ENCODE measurements around the gene TMEM213.

Gene TMEM213

GRCh38 chr7:138843632-138844580, 46.1 kb downstream of the TMEM213 start:
- no peak for DNase-seq

- no peak for DNase-seq
These were observed 47.9 kb downstream of the TMEM213 start for GRCh38 chr7:138845711-138846110.

DNA sequence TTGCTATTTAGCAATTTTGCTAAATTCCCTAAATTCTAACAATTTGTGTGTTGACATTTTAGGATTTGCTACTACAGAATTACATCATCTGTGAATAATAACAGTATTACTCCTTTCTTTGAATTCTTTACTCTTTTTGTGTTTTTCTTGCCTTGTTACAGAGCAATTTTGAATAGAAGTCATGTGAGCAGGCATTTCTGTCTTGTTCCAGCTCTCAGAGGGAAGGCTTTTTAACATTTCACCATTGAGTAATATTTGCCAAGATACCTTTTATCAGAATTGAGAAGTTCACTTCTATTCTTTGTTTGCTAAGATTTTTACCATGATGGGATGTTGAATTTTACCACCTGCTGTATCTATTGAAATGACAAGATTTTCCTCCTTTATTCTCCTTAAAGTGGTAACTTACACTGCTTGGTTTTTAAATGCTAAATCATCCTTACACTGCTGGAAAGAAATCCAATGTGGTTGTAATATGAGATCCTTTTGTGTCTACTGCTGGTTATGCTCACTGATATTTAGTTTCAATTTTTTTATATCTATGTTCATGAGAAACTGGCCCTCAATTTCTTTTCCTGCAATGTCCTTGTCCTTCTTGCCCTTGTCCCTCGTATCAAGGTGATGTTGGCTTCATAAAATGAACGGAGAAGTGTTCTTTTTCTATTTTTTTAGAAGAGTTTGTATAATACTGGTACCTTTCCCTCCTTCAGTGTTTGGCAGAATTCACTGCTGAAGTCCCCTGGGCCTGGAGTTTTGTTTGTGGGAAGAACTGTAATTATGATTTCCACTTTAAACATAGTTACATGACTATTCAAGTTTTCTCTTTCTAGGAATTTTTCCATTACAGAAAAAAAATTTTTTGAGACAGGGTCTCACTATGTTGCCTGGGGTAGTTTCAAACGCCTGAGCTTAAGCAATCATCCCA, 50.5 kb downstream of the TMEM213 start:
- no peak for DNase-seq

DNA sequence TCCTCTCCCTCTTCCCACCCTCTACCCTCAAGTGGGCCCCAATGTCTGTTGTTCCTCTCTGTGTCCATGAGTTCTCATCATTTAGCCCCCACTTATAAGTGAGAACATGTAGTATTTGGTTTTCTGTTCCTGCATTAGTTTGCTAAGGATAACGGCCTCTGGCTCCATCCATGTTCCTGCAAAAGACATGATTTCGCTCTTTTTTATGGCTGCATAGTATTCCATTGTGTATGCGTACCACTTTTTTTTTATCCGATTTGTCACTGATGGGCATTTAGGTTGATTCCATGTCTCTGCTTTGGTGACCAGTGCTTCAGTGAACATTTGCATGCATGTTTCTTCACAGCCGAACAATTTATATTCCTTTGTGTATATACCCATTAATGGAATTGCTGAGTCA, 51.9 kb downstream of the TMEM213 start:
- no peak for DNase-seq

DNA sequence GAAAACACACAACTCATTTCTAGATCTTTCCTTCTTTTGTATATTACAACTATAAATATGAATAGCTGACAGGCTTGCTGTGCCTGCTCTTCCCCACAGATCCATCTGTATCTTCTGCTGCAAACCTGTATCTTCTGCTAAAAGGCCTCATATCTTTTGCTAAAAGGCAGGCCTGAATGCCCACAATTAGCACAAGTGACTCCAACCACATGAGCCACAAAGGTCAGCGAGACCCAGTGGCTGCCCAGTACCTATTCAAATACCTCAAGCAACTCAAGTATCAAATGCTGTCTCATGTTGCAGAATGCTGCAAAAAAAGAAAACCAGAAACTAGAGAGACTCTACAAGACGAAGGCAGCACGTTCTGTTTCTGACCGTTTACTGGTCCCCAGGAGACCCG, 54.7 kb downstream of the TMEM213 start:
- no peak for DNase-seq

DNA sequence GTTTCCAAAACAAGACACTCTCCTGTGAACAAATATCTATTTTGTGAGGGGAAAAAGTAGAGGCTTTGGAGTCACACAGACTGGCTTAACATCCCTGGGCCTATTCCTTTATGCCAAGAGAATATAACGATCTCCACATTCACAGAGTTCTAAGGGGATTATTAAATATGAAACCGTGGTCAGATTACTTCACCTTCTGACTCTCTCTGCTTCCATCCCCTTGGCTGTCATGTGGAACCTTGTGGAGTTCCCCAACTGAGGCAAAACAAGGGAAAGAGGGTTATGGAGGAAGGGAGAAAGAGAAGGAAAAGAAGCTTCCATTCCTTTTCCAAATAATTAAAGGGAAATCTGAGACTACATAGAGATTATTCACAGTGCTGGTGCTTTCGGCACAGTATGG, 55.7 kb downstream of the TMEM213 start:
- no peak for DNase-seq

DNA sequence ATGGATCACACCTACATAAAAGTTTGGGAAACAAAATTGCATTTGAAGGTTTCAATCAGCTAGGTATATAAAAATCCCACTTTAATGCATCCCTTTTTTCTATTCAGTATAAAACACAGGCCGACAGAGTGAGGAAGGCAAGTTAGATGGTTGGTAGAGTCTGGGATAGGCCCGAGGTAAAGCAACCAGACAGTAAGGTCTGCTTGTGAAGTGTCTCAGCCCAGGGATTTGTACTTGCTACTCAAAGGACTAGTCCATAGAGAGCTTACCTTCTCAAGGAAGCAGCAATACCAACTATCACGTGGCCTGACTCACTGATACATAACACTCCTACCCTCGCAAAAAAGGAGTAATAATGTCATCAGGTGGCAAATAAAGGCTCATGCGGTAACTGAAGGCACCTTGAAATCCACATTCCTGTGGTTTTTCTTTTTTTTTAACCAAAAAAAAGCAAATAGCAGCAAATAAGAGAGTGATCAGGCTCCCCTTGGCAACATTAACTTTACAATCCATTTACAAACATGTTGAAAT, 56.4 kb downstream of the TMEM213 start:
- no peak for DNase-seq

DNA sequence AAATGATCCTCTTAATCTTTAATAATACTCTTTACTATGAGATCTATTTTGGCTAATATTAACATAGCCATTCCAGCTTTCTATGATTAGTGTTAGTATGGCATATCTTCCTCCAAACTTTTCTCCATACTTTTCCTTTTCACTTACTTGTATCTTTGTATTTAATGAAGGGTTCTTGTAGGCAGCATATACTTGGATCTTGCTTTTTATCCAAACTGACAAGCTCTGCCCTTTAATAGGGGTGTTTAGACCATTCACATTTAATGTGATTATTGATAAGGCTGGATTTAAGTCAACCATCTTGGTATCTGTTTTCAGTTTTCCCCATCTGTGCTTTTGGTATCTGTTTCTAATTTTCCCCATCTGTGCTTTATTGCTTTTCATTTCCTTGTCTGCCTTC, 59.9 kb downstream of the TMEM213 start:
- DNase-seq: no peak

- no peak for DNase-seq
These were observed 63.3 kb downstream of the TMEM213 start for GRCh38 chr7:138861051-138861450.

DNA sequence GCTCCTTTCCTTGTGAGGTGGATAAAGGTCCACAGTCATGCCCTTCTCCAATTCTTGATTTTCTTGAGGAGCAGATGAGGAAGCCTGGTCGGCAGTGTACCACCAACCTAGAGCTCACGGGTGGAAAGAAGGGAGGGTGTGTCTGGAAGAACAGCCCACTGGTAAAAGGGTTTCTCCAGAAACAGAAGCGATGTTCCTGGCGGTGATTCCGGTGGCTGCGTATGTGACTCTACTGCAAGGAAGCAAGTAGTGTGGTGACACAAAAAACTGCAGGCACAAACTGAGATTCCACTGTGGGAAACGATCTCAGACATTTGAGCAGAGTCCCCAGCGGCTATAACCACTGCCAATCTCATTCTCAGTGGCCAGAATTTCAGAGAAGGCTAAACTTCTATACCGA, 66.1 kb downstream of the TMEM213 start:
- no peak for DNase-seq

- DNase-seq: no peak
These were observed 66.9 kb downstream of the TMEM213 start for GRCh38 chr7:138864667-138865066.

GRCh38 chr7:138865843-138866242, 68.0 kb downstream of the TMEM213 start:
- peak; percentile 25 to 26 for DNase-seq

- no peak for DNase-seq
These were observed 68.6 kb downstream of the TMEM213 start for GRCh38 chr7:138866353-138866752.

GRCh38 chr7:138867744-138868143, 70.0 kb downstream of the TMEM213 start:
- DNase-seq: no peak

DNA sequence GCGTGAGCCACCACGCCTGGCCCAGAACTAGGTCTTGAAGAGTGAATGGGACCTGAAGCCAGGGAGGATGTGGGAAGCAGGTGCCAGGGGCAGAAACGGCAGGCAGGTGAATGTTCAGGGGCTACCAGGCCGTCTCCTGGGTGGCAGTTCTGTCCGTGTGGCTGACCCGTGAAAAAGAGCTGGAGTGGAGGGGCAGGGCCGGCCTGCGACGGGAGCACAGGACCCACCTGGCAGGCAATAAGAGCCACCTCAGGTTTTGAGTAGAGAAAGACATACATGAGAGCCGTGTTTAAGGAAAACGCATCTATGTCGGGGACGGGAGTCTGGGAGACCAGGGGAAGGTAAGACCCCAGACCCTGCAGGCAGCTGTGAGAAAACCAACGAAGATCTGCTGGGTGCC, 70.9 kb downstream of the TMEM213 start:
- no peak for DNase-seq

DNA sequence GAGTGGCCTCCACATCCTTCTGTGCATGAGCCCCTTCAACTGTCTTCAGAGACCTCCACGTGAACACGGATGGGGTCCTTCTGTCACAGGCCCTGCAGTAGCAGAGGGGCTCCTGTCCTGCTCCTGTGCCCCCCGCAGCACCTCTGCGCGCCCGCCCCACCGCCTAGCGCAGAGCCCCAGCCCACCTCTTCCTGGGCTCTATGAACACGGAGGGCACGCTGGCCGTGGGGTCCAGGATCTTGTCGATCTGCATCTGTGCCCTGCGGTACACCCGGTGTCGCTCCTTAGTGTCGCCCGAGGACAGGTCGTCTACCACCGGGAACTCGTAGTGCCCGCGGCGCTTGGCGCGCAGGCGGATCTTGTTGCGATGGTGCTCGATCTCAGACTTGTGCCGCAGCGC, 71.6 kb downstream of the TMEM213 start:
- DNase-seq: no peak

GRCh38 chr7:138871065-138871813, 73.4 kb downstream of the TMEM213 start:
- no peak for DNase-seq

DNA sequence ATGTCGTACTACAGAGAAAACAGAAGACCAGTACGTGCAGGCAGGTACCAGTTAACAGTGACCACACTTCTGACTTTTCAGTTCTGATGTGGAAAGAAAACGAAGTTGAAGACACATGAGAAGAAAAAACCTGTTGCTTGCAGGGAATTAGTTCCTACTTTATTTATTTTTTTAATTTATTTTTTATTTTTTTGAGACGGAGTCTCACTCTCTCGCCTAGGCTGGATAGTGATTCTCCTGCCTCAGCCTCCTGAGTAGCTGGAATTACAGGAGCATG, 74.0 kb downstream of the TMEM213 start:
- DNase-seq: no peak

GRCh38 chr7:138872576-138872975, 74.8 kb downstream of the TMEM213 start:
- no peak for DNase-seq

DNA sequence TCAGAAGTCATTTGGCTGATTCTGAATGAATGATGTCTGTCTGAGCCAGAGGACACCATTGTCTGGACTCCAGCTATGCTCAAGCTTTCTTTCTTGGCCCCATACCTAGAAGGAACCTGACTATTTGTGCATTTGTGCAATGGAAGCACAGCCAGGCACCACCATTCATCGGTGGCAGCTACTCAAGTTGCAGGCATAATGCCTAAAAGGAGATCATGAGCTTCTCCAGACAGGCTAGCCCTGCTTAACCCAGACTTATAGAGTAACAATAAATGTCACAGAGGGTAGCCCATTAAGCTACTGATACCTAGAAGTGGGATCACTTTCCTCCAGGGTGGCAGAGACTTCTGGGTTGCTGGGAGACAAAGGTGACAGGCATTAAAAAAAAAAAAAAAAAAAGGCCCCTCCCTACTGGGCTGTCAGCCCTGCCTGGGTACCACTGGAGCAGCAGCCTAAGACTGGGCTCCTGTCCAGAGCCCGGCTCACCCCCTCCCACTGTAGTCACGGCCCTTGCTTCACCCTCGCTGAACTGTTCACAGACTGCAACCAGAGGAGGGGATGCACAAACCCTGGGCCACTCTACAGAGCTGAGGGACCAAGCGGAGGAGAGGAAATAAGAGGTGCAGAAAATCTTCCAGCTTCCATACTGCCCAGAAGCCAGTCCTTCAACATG, 75.6 kb downstream of the TMEM213 start:
- no peak for DNase-seq

DNA sequence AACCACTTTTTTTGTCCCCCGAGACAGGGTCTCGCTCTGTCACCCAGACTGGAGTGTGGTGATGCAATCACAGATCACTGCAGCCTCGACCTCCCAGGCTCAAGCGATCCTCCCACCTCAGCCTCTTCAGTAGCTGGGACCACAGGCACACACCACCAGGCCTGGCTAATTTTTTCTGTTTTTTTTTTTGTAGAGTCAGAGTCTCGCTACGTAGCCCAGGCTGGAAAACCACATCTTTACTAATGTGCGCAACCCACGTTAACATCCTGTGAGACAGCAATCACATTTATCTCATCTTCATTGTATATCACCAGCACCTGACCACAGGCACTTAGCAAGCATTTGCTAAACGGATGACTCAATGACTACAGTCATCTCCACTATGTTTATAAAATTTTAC, 78.0 kb downstream of the TMEM213 start:
- DNase-seq: peak; percentile 26 to 41

DNA sequence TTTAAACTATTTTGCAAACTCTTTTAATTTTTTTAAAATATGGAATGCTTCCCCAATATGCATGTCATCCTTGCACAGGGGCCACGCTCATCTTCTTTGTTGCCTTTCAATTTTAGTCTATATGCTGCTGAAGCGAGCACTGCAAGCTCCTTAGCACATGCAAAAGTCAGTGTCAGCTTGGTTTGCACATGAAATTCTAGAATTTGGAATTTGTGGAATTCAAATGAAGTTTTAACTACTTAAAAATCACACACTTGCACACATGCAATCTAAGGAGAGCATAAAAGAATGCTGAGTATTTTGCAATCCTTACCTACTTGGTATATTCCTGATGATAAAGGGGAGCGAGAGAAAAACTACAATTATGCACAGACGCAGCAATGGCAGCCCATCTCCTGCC, 78.5 kb downstream of the TMEM213 start:
- DNase-seq: no peak

All from stimulated activated CD4-positive, alpha-beta T cell treated with anti-CD3 and anti-CD28 coated beads, Interleukin-2, amount 100 ng/mL, for 48 hours (primary cell).